Gastrocnemius medialis (tissue), 4 donors: ENCODE measurements around the gene RPL23. TPM values are rescaled to one million over a fixed set of nuclear protein-coding genes. Genes with fewer than 3 reads are reported as not detected.

Experiments
- ATAC-seq, 2 donors: fragments of 150-250 bp; one replicate each; pipeline ENCODE4 v1.9.1; 2016
- DNase-seq, 2 donors: peaks; one replicate each; pipeline ENCODE4 v3.0.0-alpha.2; 2019
- H3K27ac ChIP-seq, 4 donors: fragments of 200-600 bp; sonication (generic); 1 replicate in 1 of 4; 2 replicates in 3 of 4; pipeline ENCODE4 v1.5.1; 2016 to 2018; ENCODE audit warnings: mild to moderate bottlenecking in 2 of 4, moderate library complexity in 1 of 4
- H3K27me3 ChIP-seq, 3 donors: fragments of 200-600 bp; sonication (generic) in 2 of 3; 1 replicate in 1 of 3; 2 replicates in 2 of 3; pipeline versions ENCODE4 v1.5.1 to v1.6.0; 2016 to 2019; ENCODE audit warnings: mild to moderate bottlenecking in 1 of 3, moderate library complexity in 1 of 3
- H3K36me3 ChIP-seq, 2 donors: fragments of 200-600 bp; sonication (generic) in 1 of 2; one replicate each; pipeline ENCODE4 v1.5.1; 2017 to 2018
- H3K4me1 ChIP-seq, 2 donors: fragments of 200-600 bp; sonication (generic) in 1 of 2; one replicate each; pipeline ENCODE4 v1.5.1; 2016 to 2017; ENCODE audit warnings: mild to moderate bottlenecking in 2 of 2
- H3K4me3 ChIP-seq, 4 donors: fragments of 200-600 bp; sonication (generic) in 3 of 4; 1 replicate in 1 of 4; 2 replicates in 3 of 4; pipeline ENCODE4 v1.5.1; 2016 to 2019; ENCODE audit warnings: mild to moderate bottlenecking in 2 of 4
- H3K9me3 ChIP-seq, 3 donors: fragments of 200-600 bp; sonication (generic) in 2 of 3; 1 replicate in 1 of 3; 2 replicates in 2 of 3; pipeline ENCODE4 v1.5.1; 2016 to 2019
- CTCF ChIP-seq, 5 experiments: fragments of 450-650 bp in 3 of 5; fragments of 200-600 bp in 2 of 5; sonication (generic) in 2 of 5; IDR thresholded peaks in 4 of 5; conservative IDR thresholded peaks in 1 of 5; 1 replicate in 4 of 5; 2 replicates in 1 of 5; pipeline ENCODE4 v1.5.1; 2016 to 2019; ENCODE audit warnings: antibody characterized with exemption in 5 of 5, mild to moderate bottlenecking in 3 of 5, moderate library complexity in 3 of 5
- POLR2A ChIP-seq, 2 donors: fragments of 450-650 bp; IDR thresholded peaks; one replicate each; pipeline ENCODE4 v1.6.1; 2017; ENCODE audit warnings: antibody characterized with exemption in 2 of 2, mild to moderate bottlenecking in 2 of 2, moderate library complexity in 2 of 2
- in situ Hi-C, 4 donors: fragments of 200-750 bp; cut with MboI; loops; one replicate each; pipeline versions ENCODE4 v1.15.0 to v1.8.0; 2017; ENCODE audit warnings: low sequenced_read_pairs in 4 of 4
- intact Hi-C: fragments of 100-400 bp; cut with DNase I; formaldehyde crosslinking; loops from one replicate; pipeline ENCODE4 v1.15.1; 2023; ENCODE audit warnings: low total_unique reads
- total RNA-seq, 4 donors: library from RNA; depleted of rRNA; stranded (reverse); fragments of >200 nt; gene quantifications; one replicate each; pipeline versions ENCODE4 v1.1.0 to v1.2.3, GENCODE V29; 2016

The RPL23 gene
- total RNA-seq, 4 donors from 2014 or later = 878 to 1,126 (median 955) TPM

- ATAC-seq = no peak
Measured at GRCh38 chr17:38886643-38887010, 33.1 kb upstream of the RPL23 start.

GRCh38 chr17:38885728-38886642, 32.5 kb upstream of the RPL23 start:
- TF ChIP-seq CTCF (IDR thresholded peaks at IDR 0.05 in 4 of 5, conservative IDR thresholded peaks at IDR 0.05 in 1 of 5) = no peak
- Histone ChIP-seq H3K4me3 (no peak overlapping the region), H3K36me3 (no peaks in the 10 kb centered on the region), H3K4me1 (peaks cover 40 to 41% of the 10 kb centered on the region in 2 donors), H3K27ac (peak overlapping the region; percentile 20 to 71 (median 42)), H3K9me3 (no peaks in the 10 kb centered on the region), H3K27me3 (no peaks in the 10 kb centered on the region)
- intact Hi-C loops = no loop called here
- DNase-seq (no peak), ATAC-seq (no peak)
- in situ Hi-C loops = loop anchor here in 1 of 4 donors (25.0 kb wide), 1 partner anchor 101 kb away; no protein-coding TSS in a partner anchor

More at GRCh38 chr17:38886643-38887010, 33.1 kb upstream of the RPL23 start:
- DNase-seq = no peak
- peaks cover 34% of the 10 kb centered on the region in 2 donors for H3K4me1 ChIP-seq
- intact Hi-C loops = no loop called here
- TF ChIP-seq CTCF (IDR thresholded peaks at IDR 0.05 in 4 of 5, conservative IDR thresholded peaks at IDR 0.05 in 1 of 5) (no peak), POLR2A (IDR thresholded peaks at IDR 0.05) (no peak)
- no peak overlapping the region for H3K4me3 ChIP-seq
- no peaks in the 10 kb centered on the region for H3K9me3 ChIP-seq
- in situ Hi-C loops = loop anchor here in 1 of 4 donors (25.0 kb wide), 1 partner anchor 101 kb away; no protein-coding TSS in a partner anchor
- no peak overlapping the region for H3K27ac ChIP-seq
- peaks cover 0 to 5% of the 10 kb centered on the region in 2 donors for H3K36me3 ChIP-seq
- H3K27me3 ChIP-seq = no peaks in the 10 kb centered on the region

GRCh38 chr17:38885044-38885727, 31.7 kb upstream of the RPL23 start:
- in situ Hi-C loops = loop anchor here in 1 of 4 donors (25.0 kb wide), 1 partner anchor 102 kb away; no protein-coding TSS in a partner anchor
- no peaks in the 10 kb centered on the region for H3K9me3 ChIP-seq
- ATAC-seq (no peak), DNase-seq (no peak)
- H3K27me3 ChIP-seq = no peaks in the 10 kb centered on the region
- H3K4me1 ChIP-seq = peaks cover 48 to 49% of the 10 kb centered on the region in 2 donors
- peak overlapping the region; percentile 23 to 71 (median 58) for H3K27ac ChIP-seq
- no peaks in the 10 kb centered on the region for H3K36me3 ChIP-seq
- TF ChIP-seq CTCF (IDR thresholded peaks at IDR 0.05 in 4 of 5, conservative IDR thresholded peaks at IDR 0.05 in 1 of 5) (no peak), POLR2A (IDR thresholded peaks at IDR 0.05) (no peak)
- intact Hi-C loops = no loop called here
- no peak overlapping the region for H3K4me3 ChIP-seq

- in situ Hi-C loops = loop anchor here in 1 of 4 donors (25.0 kb wide), 1 partner anchor 103 kb away; no protein-coding TSS in a partner anchor
- intact Hi-C loops = no loop called here
- H3K27ac ChIP-seq = peak overlapping the region; percentile 30 to 71 (median 58)
- DNase-seq = no peak
- H3K4me1 ChIP-seq = peaks cover 53 to 56% of the 10 kb centered on the region in 2 donors
- TF ChIP-seq POLR2A (IDR thresholded peaks at IDR 0.05) (no peak), CTCF (IDR thresholded peaks at IDR 0.05 in 4 of 5, conservative IDR thresholded peaks at IDR 0.05 in 1 of 5) (no peak)
- ATAC-seq = no peak
- H3K27me3 ChIP-seq = no peaks in the 10 kb centered on the region
- H3K36me3 ChIP-seq = no peaks in the 10 kb centered on the region
- H3K9me3 ChIP-seq = no peaks in the 10 kb centered on the region
- H3K4me3 ChIP-seq = no peak overlapping the region
Measured at GRCh38 chr17:38883592-38884526, 30.3 kb upstream of the RPL23 start.
